Measurements from ENCODE around the gene CBFA2T2. TPM values are rescaled to one million over a fixed set of nuclear protein-coding genes. Genes with fewer than 3 reads are reported as not detected.

CBFA2T2 gene
- total RNA-seq, 6 donors from 2014 or later, result 10.0 to 35.6 (median 16.2) TPM

- no peak overlapping the region for H3K4me3 ChIP-seq
- H3K9me3 ChIP-seq, result no peaks in the 10 kb centered on the region
- TF ChIP-seq EP300 (IDR thresholded peaks at IDR 0.05) (no peak), CTCF (IDR thresholded peaks at IDR 0.05) (no peak), POLR2AphosphoS5 (IDR thresholded peaks at IDR 0.05) (no peak), POLR2A (IDR thresholded peaks at IDR 0.05) (no peak)
- no peaks in the 10 kb centered on the region for H3K27me3 ChIP-seq
- H3K36me3 ChIP-seq, result no peaks in the 10 kb centered on the region
- peaks cover 27 to 42% (median 34%) of the 10 kb centered on the region in 4 donors for H3K4me1 ChIP-seq
- DNase-seq (no peak), ATAC-seq (ENCODE audit: low FRiP score in 2 of 2) (peak in 1 of 2 donors; percentile 37)
- H3K27ac ChIP-seq, result peak overlapping the region in 3 of 4 donors; percentile 19 to 57 (median 46)
- WGBS, 2 donors, result 65 to 71% methylated on average over 8 of the region's 8 CpGs
Measured at GRCh38 chr20:33687370-33687915, 197.5 kb downstream of the CBFA2T2 start.

- peaks cover 27 to 42% (median 32%) of the 10 kb centered on the region in 4 donors for H3K4me1 ChIP-seq
- H3K27me3 ChIP-seq, result no peaks in the 10 kb centered on the region
- no peaks in the 10 kb centered on the region for H3K9me3 ChIP-seq
- H3K27ac ChIP-seq, result peak overlapping the region; percentile 4 to 56 (median 37)
- TF ChIP-seq POLR2AphosphoS5 (IDR thresholded peaks at IDR 0.05) (no peak), EP300 (IDR thresholded peaks at IDR 0.05) (no peak), POLR2A (IDR thresholded peaks at IDR 0.05) (no peak), CTCF (IDR thresholded peaks at IDR 0.05) (no peak)
- DNase-seq, result no peak
- WGBS, 2 donors, result 79% methylated on average over 3 of the region's 3 CpGs
- no peaks in the 10 kb centered on the region for H3K36me3 ChIP-seq
- no peak overlapping the region for H3K4me3 ChIP-seq
- no peak for ATAC-seq (ENCODE audit: low FRiP score in 2 of 2)
Measured at GRCh38 chr20:33687993-33688937, 198.4 kb downstream of the CBFA2T2 start.

GRCh38 chr20:33688938-33689424, 199.1 kb downstream of the CBFA2T2 start:
- H3K9me3 ChIP-seq, result no peaks in the 10 kb centered on the region
- no peak for ATAC-seq (ENCODE audit: low FRiP score in 2 of 2)
- DNase-seq, result no peak
- WGBS, 2 donors, result 56 to 61% methylated on average over 3 of the region's 3 CpGs
- H3K27ac ChIP-seq, result peak overlapping the region in 3 of 4 donors; percentile 21 to 56 (median 53)
- H3K36me3 ChIP-seq, result no peaks in the 10 kb centered on the region
- no peaks in the 10 kb centered on the region for H3K27me3 ChIP-seq
- H3K4me1 ChIP-seq, result peaks cover 27 to 43% (median 32%) of the 10 kb centered on the region in 4 donors
- no peak overlapping the region for H3K4me3 ChIP-seq
- TF ChIP-seq POLR2A (IDR thresholded peaks at IDR 0.05) (no peak), POLR2AphosphoS5 (IDR thresholded peaks at IDR 0.05) (no peak), EP300 (IDR thresholded peaks at IDR 0.05) (no peak), CTCF (IDR thresholded peaks at IDR 0.05) (no peak)

- no peaks in the 10 kb centered on the region for H3K36me3 ChIP-seq
- H3K4me3 ChIP-seq, result no peak overlapping the region
- TF ChIP-seq POLR2A (IDR thresholded peaks at IDR 0.05) (no peak), CTCF (IDR thresholded peaks at IDR 0.05) (no peak), EP300 (IDR thresholded peaks at IDR 0.05) (no peak), POLR2AphosphoS5 (IDR thresholded peaks at IDR 0.05) (no peak)
- H3K27me3 ChIP-seq, result no peaks in the 10 kb centered on the region
- WGBS, 2 donors, result 92 to 100% methylated on average over 1 of the region's 1 CpG
- peak overlapping the region in 2 of 4 donors; percentile 53 to 56 for H3K27ac ChIP-seq
- DNase-seq (no peak), ATAC-seq (ENCODE audit: low FRiP score in 2 of 2) (no peak)
- peaks cover 25 to 41% (median 32%) of the 10 kb centered on the region in 4 donors for H3K4me1 ChIP-seq
- H3K9me3 ChIP-seq, result no peaks in the 10 kb centered on the region
Measured at GRCh38 chr20:33689493-33689892, 199.6 kb downstream of the CBFA2T2 start.

Measured in upper lobe of left lung (tissue), 6 donors.